AG09309 (cell line): ENCODE measurements around the gene MIS18A.

Experiments
- DNase-seq: peaks from one replicate; pipeline ENCODE4 v3.0.0-alpha.2; 2010; ENCODE audit warnings: low read depth
- H3K4me3 ChIP-seq: 2 replicates; pipeline ENCODE4 v1.5.1; 2011; ENCODE audit warnings: mild to moderate bottlenecking, low read depth, low read length, moderate library complexity; ENCODE audit not compliant: control insufficient read depth
- CTCF ChIP-seq: IDR thresholded peaks from 2 replicates; pipeline ENCODE4 v1.5.1; 2011; ENCODE audit warnings: mild to moderate bottlenecking, low read depth, low read length, inconsistent platforms; ENCODE audit not compliant: insufficient read depth, control insufficient read depth; ENCODE audit errors: missing control alignments

The MIS18A gene

GRCh38 chr21:32239551-32239950 is 39.3 kb downstream of the MIS18A start:
- H3K4me3 ChIP-seq = no peak overlapping the region
- DNase-seq = no peak
- TF ChIP-seq CTCF = no peak

- no peak for TF ChIP-seq CTCF
- no peak overlapping the region for H3K4me3 ChIP-seq
- DNase-seq = no peak
Measured at GRCh38 chr21:32238063-32238462, 40.8 kb downstream of the MIS18A start.

GRCh38 chr21:32237021-32237420 is 41.8 kb downstream of the MIS18A start:
- no peak for DNase-seq

GRCh38 chr21:32233722-32234301 is 45.0 kb downstream of the MIS18A start:
- no peak for TF ChIP-seq CTCF
- no peak for DNase-seq
- no peak overlapping the region for H3K4me3 ChIP-seq

More at GRCh38 chr21:32237021-32237420, 41.8 kb downstream of the MIS18A start:
- H3K4me3 ChIP-seq = no peak overlapping the region
- TF ChIP-seq CTCF = no peak

GRCh38 chr21:32233055-32233546 is 45.7 kb downstream of the MIS18A start:
- no peak overlapping the region for H3K4me3 ChIP-seq
- DNase-seq = no peak
- no peak for TF ChIP-seq CTCF

GRCh38 chr21:32226444-32226843 is 52.4 kb downstream of the MIS18A start:
- no peak overlapping the region for H3K4me3 ChIP-seq
- TF ChIP-seq CTCF = no peak
- no peak for DNase-seq
